GM12891 (cell line): ENCODE results near the gene SULT1C2.

Experiments used
- POLR2A ChIP-seq: IDR thresholded peaks from 2 replicates; pipeline ENCODE4 v1.6.1; 2011; ENCODE audit warnings: low read depth, low read length, control low read depth
- POLR2AphosphoS5 ChIP-seq: IDR thresholded peaks from 2 replicates; pipeline ENCODE4 v1.6.1; 2011; ENCODE audit warnings: low read depth, low read length, control low read depth
- POU2F2 ChIP-seq: IDR thresholded peaks from 2 replicates; pipeline ENCODE4 v1.6.1; 2011; ENCODE audit warnings: low read depth, mild to moderate bottlenecking, control low read depth, low read length, moderate library complexity
- TAF1 ChIP-seq: IDR thresholded peaks from 2 replicates; pipeline ENCODE4 v1.6.1; 2011; ENCODE audit warnings: low read depth, low read length, control low read depth

GRCh38 chr2:108297436-108298141 is 8.9 kb downstream of the SULT1C2 start:
- TF ChIP-seq POLR2A (no peak), POLR2AphosphoS5 (no peak), POU2F2 (no peak), TAF1 (no peak)
